Panc1 (cell line): ENCODE data around the gene C1QTNF12. TPM values are rescaled to one million over a fixed set of nuclear protein-coding genes. Genes with fewer than 3 reads are reported as not detected.

Experiments used
- ATAC-seq: fragments of 200-7000 bp; cut with Tn5 transposase; 2 replicates; pipeline ENCODE4 v1.9.1; 2020; ENCODE audit warnings: mild to moderate bottlenecking, moderate library complexity
- BruUV-seq: library from RNA; stranded (reverse); fragments of 400-500 nt; replicated peaks from 2 replicates; lab custom pipeline; 2021; lab: Mats Ljungman, UMichigan
- CTCF ChIA-PET: fragments of 300-600 bp; sonication (Branson Sonifier 250); formaldehyde crosslinking; loops from one replicate; lab custom pipeline; 2022; ENCODE audit warnings: antibody characterized with exemption; lab: Charles Lee
- POLR2A ChIA-PET: fragments of 300-600 bp; sonication (Branson Sonifier 250); formaldehyde crosslinking; loops from one replicate; lab custom pipeline; 2022; ENCODE audit warnings: antibody characterized with exemption; lab: Charles Lee
- DNase-seq: peaks from one replicate; pipeline ENCODE4 v3.0.0-alpha.2; 2010; ENCODE audit warnings: low read depth, low spot score
- H3K27ac ChIP-seq: 2 replicates; pipeline ENCODE4 v1.5.1; 2011; ENCODE audit warnings: mild to moderate bottlenecking, low read length, inconsistent platforms
- H3K27me3 ChIP-seq: fragments of 200-500 bp; sonication (Bioruptor generic); 2 replicates; pipeline ENCODE4 v1.6.0; 2014; ENCODE audit warnings: low read length, inconsistent platforms; ENCODE audit not compliant: control insufficient read depth, insufficient read depth
- H3K36me3 ChIP-seq: fragments of 200-500 bp; sonication (Bioruptor generic); 2 replicates; pipeline ENCODE4 v1.5.1; 2014; ENCODE audit warnings: inconsistent platforms, mild to moderate bottlenecking, low read length, moderate library complexity; ENCODE audit not compliant: control insufficient read depth, insufficient read depth
- H3K4me1 ChIP-seq: 2 replicates; pipeline ENCODE4 v1.5.1; 2011; ENCODE audit warnings: inconsistent platforms, mild to moderate bottlenecking, low read length, moderate library complexity; ENCODE audit not compliant: control insufficient read depth, insufficient read depth
- H3K4me3 ChIP-seq, 2 experiments: 2 replicates each; pipeline ENCODE4 v1.5.1; 2011 to 2012; ENCODE audit warnings: low read depth in 2 of 2, low read length in 2 of 2, mild to moderate bottlenecking in 2 of 2, inconsistent platforms in 1 of 2, moderate library complexity in 1 of 2
- H3K9me3 ChIP-seq: fragments of 200-500 bp; sonication (Bioruptor generic); 2 replicates; pipeline ENCODE4 v1.5.1; 2014; ENCODE audit warnings: low read depth, mild to moderate bottlenecking, inconsistent platforms, low read length, moderate library complexity; ENCODE audit not compliant: control insufficient read depth, insufficient read depth
- CTCF ChIP-seq: fragments of 450-650 bp; IDR thresholded peaks from 2 replicates; pipeline ENCODE4 v1.5.1; 2017; ENCODE audit warnings: mild to moderate bottlenecking
- POLR2AphosphoS5 ChIP-seq: IDR thresholded peaks from 2 replicates; pipeline ENCODE4 v1.6.1; 2012; ENCODE audit warnings: mild to moderate bottlenecking, low read depth, low read length, moderate library complexity
- SIN3A ChIP-seq: IDR thresholded peaks from 2 replicates; pipeline ENCODE4 v1.6.1; 2012; ENCODE audit warnings: low read depth, mild to moderate bottlenecking, low read length, moderate library complexity, borderline replicate concordance; ENCODE audit not compliant: insufficient read depth
- TCF7L2 ChIP-seq: IDR thresholded peaks from 2 replicates; pipeline ENCODE4 v1.6.1; 2011; ENCODE audit warnings: mild to moderate bottlenecking, low read depth, low read length, inconsistent platforms
- in situ Hi-C: cut with HindIII; loops from 2 replicates; pipeline ENCODE4 v1.10.0; 2016; ENCODE audit warnings: low sequenced_read_pairs, low pct_unique_long_range_greater_than_20kb
- intact Hi-C: fragments of 100-400 bp; cut with micrococcal nuclease; formaldehyde crosslinking; loops from one replicate; pipeline ENCODE4 v1.10.0; 2022; ENCODE audit not compliant: unreplicated experiment
- total RNA-seq: library from RNA; stranded (reverse); gene quantifications from one replicate; pipeline ENCODE4 v1.2.1, GENCODE V29; 2021; ENCODE audit not compliant: unreplicated experiment
- TF ChIP-seq, protein P1 (sequence below), 2 experiments: IDR thresholded peaks; 2 replicates each; pipeline ENCODE4 v1.6.1; 2011 to 2012; ENCODE audit warnings: low read depth in 2 of 2, control low read depth in 1 of 2, low read length in 1 of 2, mild to moderate bottlenecking in 1 of 2, moderate library complexity in 1 of 2; ENCODE audit not compliant: insufficient read depth in 1 of 2

C1QTNF12 gene
- total RNA-seq, 1 experiment from 2014 or later: 41.4 TPM

DNA sequence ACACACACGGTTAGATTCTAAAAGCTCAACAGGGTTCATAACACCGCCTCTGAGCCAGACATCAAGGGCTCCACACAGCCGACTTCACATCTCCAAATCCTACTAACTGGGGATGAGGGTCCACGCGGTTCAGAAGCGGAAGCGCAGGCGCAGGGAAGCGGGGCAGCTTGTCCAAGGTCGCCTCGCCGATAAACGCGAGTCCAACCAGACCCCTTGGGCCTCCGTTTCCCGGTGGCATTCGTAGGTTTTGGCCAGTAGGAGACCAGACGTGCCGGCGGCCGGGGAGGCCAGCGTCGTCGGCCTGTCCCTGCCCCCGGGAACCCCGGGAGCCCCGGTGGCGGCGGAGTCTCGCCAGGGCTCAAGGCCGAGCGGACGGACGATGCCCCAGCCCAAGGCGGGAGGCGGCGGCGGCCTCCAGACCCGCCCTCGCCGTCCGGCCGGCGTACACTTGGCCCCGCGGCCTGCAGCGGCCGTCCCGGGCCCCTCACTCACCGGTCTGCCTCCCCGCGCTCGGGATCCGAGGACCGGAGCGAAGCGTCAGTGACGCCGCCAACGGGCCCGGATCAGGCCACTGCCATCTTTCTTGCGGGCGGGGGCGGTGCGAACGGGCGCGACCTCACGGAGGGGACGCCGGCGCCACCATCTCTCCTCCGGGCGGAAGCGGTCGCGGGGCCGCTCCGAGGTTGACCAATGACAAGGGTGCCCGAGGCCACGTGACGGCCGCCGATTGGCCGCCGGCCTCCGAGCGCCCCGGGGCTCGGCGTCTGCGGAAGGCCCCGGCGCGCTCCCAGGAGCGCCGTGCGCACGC lies 14.9 kb downstream of the C1QTNF12 start, which contains the start of gene SDF4:
SDF4 (minus strand) TSS at position 602 of the 808 bp plus-strand sequence. CDS start 3,229 bp downstream, outside the sequence.
- ChIA-PET POLR2A (interaction anchor here (0.6 kb wide), 1 partner anchor 127 kb away, joined by 3 read pairs; no protein-coding TSS in a partner anchor), CTCF (interaction anchor here (0.6 to 1.4 kb wide), 2 partner anchors 109 to 287 kb away, joined by 3 to 10 read pairs; no protein-coding TSS in a partner anchor)

GRCh38 chr1:1230656-1231399 lies 15.7 kb downstream of the C1QTNF12 start:
- Histone ChIP-seq H3K27ac (peak overlapping the region; percentile 98), H3K36me3 (peaks cover 8% of the 10 kb centered on the region; the same call in 1 of the 2 replicates), H3K9me3 (no peaks in the 10 kb centered on the region), H3K27me3 (no peaks in the 10 kb centered on the region), H3K4me3 (peak overlapping the region; percentile 89 to 98), H3K4me1 (peaks cover 22% of the 10 kb centered on the region)
- CTCF ChIA-PET: interaction anchor here (0.6 to 1.4 kb wide), 2 partner anchors 108 to 286 kb away, joined by 3 to 10 read pairs; no protein-coding TSS in a partner anchor
- no peak for TF ChIP-seq SIN3A
- no peak for TF ChIP-seq CTCF
- TF ChIP-seq, protein P1, sequence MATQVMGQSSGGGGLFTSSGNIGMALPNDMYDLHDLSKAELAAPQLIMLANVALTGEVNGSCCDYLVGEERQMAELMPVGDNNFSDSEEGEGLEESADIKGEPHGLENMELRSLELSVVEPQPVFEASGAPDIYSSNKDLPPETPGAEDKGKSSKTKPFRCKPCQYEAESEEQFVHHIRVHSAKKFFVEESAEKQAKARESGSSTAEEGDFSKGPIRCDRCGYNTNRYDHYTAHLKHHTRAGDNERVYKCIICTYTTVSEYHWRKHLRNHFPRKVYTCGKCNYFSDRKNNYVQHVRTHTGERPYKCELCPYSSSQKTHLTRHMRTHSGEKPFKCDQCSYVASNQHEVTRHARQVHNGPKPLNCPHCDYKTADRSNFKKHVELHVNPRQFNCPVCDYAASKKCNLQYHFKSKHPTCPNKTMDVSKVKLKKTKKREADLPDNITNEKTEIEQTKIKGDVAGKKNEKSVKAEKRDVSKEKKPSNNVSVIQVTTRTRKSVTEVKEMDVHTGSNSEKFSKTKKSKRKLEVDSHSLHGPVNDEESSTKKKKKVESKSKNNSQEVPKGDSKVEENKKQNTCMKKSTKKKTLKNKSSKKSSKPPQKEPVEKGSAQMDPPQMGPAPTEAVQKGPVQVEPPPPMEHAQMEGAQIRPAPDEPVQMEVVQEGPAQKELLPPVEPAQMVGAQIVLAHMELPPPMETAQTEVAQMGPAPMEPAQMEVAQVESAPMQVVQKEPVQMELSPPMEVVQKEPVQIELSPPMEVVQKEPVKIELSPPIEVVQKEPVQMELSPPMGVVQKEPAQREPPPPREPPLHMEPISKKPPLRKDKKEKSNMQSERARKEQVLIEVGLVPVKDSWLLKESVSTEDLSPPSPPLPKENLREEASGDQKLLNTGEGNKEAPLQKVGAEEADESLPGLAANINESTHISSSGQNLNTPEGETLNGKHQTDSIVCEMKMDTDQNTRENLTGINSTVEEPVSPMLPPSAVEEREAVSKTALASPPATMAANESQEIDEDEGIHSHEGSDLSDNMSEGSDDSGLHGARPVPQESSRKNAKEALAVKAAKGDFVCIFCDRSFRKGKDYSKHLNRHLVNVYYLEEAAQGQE (IDR thresholded peaks at IDR 0.05; ENCODE audit: insufficient read depth in 1 of 2, low read depth in 2 of 2, low read length in 1 of 2): no peak
- no peak for TF ChIP-seq POLR2AphosphoS5
- TF ChIP-seq TCF7L2: no peak
- ATAC-seq: peak; percentile 13; the same call in 1 of the 2 replicates
- in situ Hi-C loops: no loop called here
- TSS peak; percentile 92 for BruUV-seq
- DNase-seq: no peak
- POLR2A ChIA-PET: interaction anchor here (0.6 kb wide), 1 partner anchor 127 kb away, joined by 3 read pairs; no protein-coding TSS in a partner anchor
- intact Hi-C loops: loop anchor here (5.0 kb wide), 1 partner anchor 109 kb away; no protein-coding TSS in a partner anchor

More for the DNA sequence above, 14.9 kb downstream of the C1QTNF12 start, which contains the start of gene SDF4:
- H3K27ac ChIP-seq: peak within 1 kb of the TSS; percentile 98
- intact Hi-C loops (loop anchor here (5.0 kb wide), 1 partner anchor 109 kb away; no protein-coding TSS in a partner anchor), in situ Hi-C loops (no loop called here)
- H3K4me1 ChIP-seq: peaks cover 30% of the 10 kb centered on the region
- peak; percentile 93 for ATAC-seq
- H3K27me3 ChIP-seq: no peaks in the 10 kb centered on the region
- peak; percentile 62 for TF ChIP-seq POLR2AphosphoS5
- peak; percentile 26; the same call in 1 of the 2 replicates for TF ChIP-seq SIN3A
- TF ChIP-seq, protein P1 (IDR thresholded peaks at IDR 0.05; ENCODE audit: insufficient read depth in 1 of 2, low read depth in 2 of 2, low read length in 1 of 2): no peak
- peak within 1 kb of the TSS; percentile 89 to 98 for H3K4me3 ChIP-seq
- no TSS peak for BruUV-seq
- H3K36me3 ChIP-seq: peaks cover 8% of the 10 kb centered on the region; the same call in 1 of the 2 replicates
- H3K9me3 ChIP-seq: no peaks in the 10 kb centered on the region
- peak; percentile 59 for DNase-seq
